HCT116 (cell line): Measurements from ENCODE around the gene FIBCD1.

Source experiments
- CTCF ChIP-seq, 3 experiments: fragments of 200-600 bp in 1 of 3; sonication (generic) in 1 of 3; IDR thresholded peaks in 2 of 3; conservative IDR thresholded peaks in 1 of 3; 2 replicates each; pipeline ENCODE4 v1.5.1; 2012 to 2017; ENCODE audit warnings: low read depth in 2 of 3, low read length in 2 of 3, antibody characterized with exemption in 1 of 3, borderline replicate concordance in 1 of 3, control low read depth in 1 of 3, mild to moderate bottlenecking in 1 of 3, mixed read lengths in 1 of 3, mixed run types in 1 of 3, moderate library complexity in 1 of 3; ENCODE audit not compliant: insufficient read depth in 1 of 3
- EZH2 ChIP-seq: fragments of 200-600 bp; sonication (generic); IDR thresholded peaks from 2 replicates; pipeline ENCODE4 v1.6.1; 2017; ENCODE audit warnings: antibody characterized with exemption, mixed run types
- YY1 ChIP-seq: IDR thresholded peaks from 2 replicates; pipeline ENCODE4 v1.6.1; 2011; ENCODE audit warnings: low read length, low read depth, moderate library complexity, mild to moderate bottlenecking; ENCODE audit not compliant: insufficient replicate concordance; ENCODE audit errors: extremely low read depth

GRCh38 chr9:130972957-130973685 lies 34.1 kb upstream of the FIBCD1 start:
- TF ChIP-seq EZH2, result no peak
- TF ChIP-seq CTCF (IDR thresholded peaks at IDR 0.05 in 2 of 3, conservative IDR thresholded peaks at IDR 0.05 in 1 of 3; ENCODE audit: borderline replicate concordance in 1 of 3, insufficient read depth in 1 of 3, low read depth in 2 of 3, low read length in 2 of 3), result no peak
- TF ChIP-seq YY1, result no peak
